Measurements from ENCODE around the gene SLC36A2. TPM values are rescaled to one million over a fixed set of nuclear protein-coding genes. Genes with fewer than 3 reads are reported as not detected.

Gene SLC36A2
- total RNA-seq, 1 experiment from 2014 or later = not detected

DNA sequence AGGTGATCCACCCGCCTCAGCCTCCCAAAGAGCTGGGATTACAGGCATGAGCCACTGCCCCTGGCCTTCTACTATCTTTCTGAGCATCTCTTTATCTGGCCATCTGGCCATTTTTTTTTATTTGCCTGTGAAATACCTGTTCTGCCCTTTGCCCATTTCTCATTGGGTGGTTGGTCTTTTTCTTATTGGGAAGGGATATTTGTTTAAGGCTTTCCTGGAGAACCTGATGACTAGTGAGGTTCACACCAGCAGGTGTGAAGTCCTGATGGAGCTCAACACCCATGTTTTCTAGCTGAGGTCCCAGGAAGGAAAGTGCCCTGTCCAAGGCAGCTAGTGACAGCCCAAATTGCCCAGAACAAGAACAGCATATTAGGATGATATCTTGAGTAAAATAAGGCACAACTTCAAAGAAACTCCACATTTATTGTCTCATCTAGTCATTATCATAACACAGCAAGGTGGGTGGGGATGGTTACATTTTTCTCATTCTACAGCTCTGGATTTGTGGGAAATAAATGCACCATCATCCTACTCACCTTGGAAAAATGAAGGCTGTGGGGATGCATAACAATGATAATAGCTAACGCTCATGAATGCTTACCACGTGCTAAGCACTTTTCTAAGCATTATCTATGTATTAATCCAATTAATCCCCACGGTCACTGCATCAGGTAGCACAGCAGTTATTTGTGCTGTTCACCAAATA is 64.1 kb downstream of the SLC36A2 start:
- Histone ChIP-seq H3K9me3 (replicated peaks) (no peaks in the 10 kb centered on the region), H3K4me3 (no peak overlapping the region), H3K36me3 (no peaks in the 10 kb centered on the region), H3K27me3 (no peaks in the 10 kb centered on the region), H3K4me1 (no peaks in the 10 kb centered on the region), H3K27ac (no peak overlapping the region)
- no peak for DNase-seq

DNA sequence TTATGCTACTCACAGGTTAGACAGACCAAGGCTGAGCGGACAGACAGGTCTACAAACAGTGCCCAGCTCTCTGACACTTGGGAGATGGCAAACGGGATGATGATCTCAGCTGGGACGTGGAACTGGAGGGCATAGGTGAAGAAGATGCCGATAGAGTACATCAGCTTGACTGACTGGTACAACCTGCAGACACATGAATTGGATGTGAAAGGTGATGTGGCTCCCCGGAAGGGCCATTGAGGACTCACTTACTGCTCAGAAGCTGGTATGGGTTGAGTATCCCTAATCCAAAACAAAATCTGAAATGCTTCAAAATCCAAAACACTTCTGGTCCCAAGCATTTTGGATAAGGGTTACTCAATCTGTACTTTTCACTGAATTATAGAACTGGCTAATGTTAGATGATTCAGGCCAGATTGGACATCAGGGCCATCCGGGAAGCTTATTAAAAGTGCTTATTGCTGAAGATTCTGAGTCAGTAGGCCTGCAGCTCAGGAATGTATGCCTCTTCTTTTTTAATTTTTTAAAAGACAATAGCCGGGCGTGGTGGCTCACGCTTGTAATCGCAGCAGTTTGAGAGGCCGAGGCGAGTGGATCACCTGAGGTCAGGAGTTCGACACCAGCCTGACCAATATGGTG is 66.2 kb downstream of the SLC36A2 start:
- Histone ChIP-seq H3K4me1 (no peaks in the 10 kb centered on the region), H3K36me3 (no peaks in the 10 kb centered on the region), H3K9me3 (replicated peaks) (no peaks in the 10 kb centered on the region), H3K27ac (no peak overlapping the region), H3K27me3 (no peaks in the 10 kb centered on the region), H3K4me3 (no peak overlapping the region)
- no peak for DNase-seq

DNA sequence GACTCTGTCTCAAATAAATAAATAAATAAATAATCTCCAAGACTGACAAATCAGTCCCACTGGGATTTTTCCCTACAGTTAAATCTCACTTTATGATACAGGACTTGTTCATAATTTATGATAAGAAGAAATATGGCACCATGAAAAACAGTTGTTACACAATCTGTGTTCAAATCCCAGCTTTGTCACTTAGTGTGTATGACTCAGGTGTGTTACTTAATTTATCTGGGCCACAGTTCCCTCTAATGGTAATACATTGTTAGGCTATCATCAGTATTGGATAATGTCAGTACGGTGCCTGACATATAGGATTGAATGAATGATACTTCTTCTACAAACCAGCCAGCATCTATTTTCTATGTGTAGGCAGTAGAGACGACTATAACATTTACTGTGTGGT is 66.9 kb downstream of the SLC36A2 start:
- H3K4me1 ChIP-seq = no peaks in the 10 kb centered on the region
- DNase-seq = no peak
- H3K36me3 ChIP-seq = no peaks in the 10 kb centered on the region
- no peaks in the 10 kb centered on the region for H3K27me3 ChIP-seq
- H3K27ac ChIP-seq = no peak overlapping the region
- no peaks in the 10 kb centered on the region for H3K9me3 ChIP-seq (replicated peaks)
- no peak overlapping the region for H3K4me3 ChIP-seq

DNA sequence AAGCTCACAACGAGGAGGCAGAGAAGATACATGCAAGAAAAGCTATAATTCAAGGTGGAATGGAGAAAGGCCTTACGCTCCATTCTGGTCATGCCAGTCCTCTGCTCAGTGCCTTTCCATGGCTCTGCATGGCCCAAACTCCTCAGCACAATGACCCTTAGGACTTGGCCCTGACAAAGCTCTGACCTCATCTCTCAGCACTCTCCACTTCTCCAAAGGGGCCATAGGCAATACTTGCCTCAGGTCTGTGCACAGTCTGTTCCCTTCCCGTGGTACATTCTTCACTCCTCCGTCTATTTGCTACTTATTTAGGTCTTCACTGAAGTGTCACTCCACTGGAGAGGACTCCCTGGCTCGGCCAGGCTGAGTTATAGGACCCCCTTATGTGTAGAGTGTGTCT is 68.5 kb downstream of the SLC36A2 start:
- Histone ChIP-seq H3K27ac (no peak overlapping the region), H3K4me3 (no peak overlapping the region), H3K4me1 (no peaks in the 10 kb centered on the region), H3K36me3 (no peaks in the 10 kb centered on the region), H3K9me3 (replicated peaks) (no peaks in the 10 kb centered on the region), H3K27me3 (no peaks in the 10 kb centered on the region)
- DNase-seq = no peak

DNA sequence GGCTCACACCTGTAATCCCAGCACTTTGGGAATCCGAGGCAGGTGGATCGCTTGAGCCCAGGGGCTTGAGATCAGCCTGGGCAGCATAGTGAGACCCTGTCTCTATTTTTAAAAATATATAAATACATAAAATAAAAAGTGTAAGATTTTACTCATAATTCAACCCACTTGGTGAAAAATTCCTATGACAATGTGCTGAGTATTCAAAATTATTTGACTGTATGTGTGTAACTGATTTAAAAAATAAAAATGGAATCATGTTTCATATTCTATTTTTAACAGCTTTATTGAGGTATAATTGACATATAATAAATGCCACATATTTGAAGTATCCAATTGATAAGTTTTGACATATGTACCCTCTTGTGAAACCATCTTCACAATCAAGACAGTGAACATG is 71.6 kb downstream of the SLC36A2 start:
- DNase-seq = no peak
- no peaks in the 10 kb centered on the region for H3K27me3 ChIP-seq
- H3K4me1 ChIP-seq = no peaks in the 10 kb centered on the region
- no peaks in the 10 kb centered on the region for H3K9me3 ChIP-seq (replicated peaks)
- no peak overlapping the region for H3K27ac ChIP-seq
- H3K36me3 ChIP-seq = no peaks in the 10 kb centered on the region
- no peak overlapping the region for H3K4me3 ChIP-seq

DNA sequence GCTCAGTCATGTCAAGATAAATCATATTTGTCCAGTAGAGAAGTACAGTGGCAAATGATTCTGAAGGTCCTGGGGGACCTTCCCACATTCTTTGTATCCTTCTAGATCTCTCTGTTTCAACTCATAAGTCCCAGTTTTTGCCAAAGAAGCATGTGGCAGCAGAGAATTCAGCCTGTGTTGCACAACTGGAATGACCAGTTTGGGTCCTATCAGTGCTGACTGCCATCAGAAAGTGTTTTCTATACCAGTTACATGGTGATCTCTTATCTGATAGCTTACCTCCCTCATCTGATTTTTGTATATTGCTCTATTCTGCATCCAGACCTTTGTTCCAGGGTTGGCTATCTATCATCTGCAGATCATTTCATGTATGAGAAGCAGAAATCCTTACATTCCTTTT is 72.7 kb downstream of the SLC36A2 start:
- no peaks in the 10 kb centered on the region for H3K9me3 ChIP-seq (replicated peaks)
- no peaks in the 10 kb centered on the region for H3K4me1 ChIP-seq
- H3K36me3 ChIP-seq = no peaks in the 10 kb centered on the region
- H3K27me3 ChIP-seq = no peaks in the 10 kb centered on the region
- H3K4me3 ChIP-seq = no peak overlapping the region
- DNase-seq = no peak
- H3K27ac ChIP-seq = no peak overlapping the region

DNA sequence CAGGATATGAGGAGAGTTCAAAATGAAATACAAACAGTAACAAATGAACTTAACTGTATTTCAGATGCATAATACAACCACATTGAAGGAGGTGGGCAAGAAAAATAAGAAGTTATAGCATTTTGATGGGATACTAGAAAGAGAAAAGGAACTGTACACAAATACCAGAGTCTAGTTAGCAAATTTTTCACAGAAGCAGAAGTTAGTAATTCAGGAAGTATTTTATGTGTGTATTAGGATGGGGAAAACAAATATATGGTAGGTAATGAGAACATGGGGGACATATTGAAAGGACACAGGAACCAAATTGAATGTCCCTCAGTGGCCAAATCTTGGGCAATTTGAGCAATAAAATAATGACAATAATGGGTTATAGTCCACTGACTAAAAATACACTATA is 76.0 kb downstream of the SLC36A2 start:
- no peak for DNase-seq
- no peaks in the 10 kb centered on the region for H3K4me1 ChIP-seq
- H3K4me3 ChIP-seq = no peak overlapping the region
- H3K9me3 ChIP-seq (replicated peaks) = no peaks in the 10 kb centered on the region
- no peak overlapping the region for H3K27ac ChIP-seq
- no peaks in the 10 kb centered on the region for H3K36me3 ChIP-seq
- H3K27me3 ChIP-seq = no peaks in the 10 kb centered on the region

DNA sequence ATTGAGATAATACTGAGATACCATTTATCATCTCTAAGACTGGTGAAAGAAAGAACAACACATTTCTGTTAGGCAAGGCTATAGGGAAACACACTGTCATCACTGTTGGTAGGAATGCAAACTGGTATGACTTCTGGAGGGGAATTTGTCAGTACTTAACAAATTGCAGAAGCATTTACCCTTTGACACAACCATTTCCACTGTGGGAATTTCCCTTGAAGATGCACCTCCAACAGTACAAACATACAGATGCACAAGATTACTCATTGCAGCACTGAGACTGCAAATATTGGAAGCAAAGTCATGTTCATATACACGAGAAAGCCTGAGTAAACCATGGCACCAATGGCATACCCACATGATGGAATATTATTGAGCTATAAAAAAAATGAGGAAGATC is 76.8 kb downstream of the SLC36A2 start:
- H3K27me3 ChIP-seq = no peaks in the 10 kb centered on the region
- H3K4me3 ChIP-seq = no peak overlapping the region
- no peak for DNase-seq
- H3K27ac ChIP-seq = no peak overlapping the region
- H3K9me3 ChIP-seq (replicated peaks) = no peaks in the 10 kb centered on the region
- no peaks in the 10 kb centered on the region for H3K36me3 ChIP-seq
- no peaks in the 10 kb centered on the region for H3K4me1 ChIP-seq

DNA sequence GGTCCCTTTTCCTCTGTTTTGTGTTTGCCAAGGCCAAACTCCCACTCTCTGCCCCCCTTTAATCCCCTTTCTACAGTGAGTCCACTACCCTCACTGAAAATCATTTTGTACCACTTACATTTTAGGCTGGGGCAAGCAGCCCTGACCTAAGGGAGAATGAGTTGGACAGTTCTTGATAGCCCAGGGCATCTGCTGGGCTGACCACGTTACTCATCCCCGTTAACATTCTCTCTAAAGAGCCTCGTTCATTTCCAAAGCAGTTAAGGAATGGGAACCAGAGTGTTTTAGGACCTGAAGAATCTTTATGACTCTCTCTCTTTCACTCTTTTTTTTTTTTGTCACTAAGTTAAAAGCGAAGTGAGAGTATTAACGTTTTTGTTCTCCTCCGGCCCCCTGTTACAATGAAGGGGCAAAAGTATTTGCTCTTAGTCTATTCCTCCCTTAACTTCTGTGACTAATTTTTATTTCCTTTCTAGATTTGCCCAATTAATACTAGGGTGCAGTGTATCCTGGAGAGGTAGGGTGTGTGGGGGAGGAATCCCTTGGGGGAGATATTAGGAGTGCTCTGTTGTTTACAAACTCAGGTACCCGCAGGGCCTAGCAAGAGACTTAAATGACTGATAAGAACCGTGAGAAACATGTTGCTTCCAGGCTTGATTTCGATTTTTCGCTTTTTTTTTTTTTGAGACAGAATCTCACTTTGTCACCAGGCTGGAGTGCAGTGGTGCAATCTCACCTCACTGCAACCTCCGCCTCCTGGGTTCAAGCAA is 79.7 kb downstream of the SLC36A2 start:
- H3K4me3 ChIP-seq = no peak overlapping the region
- no peaks in the 10 kb centered on the region for H3K4me1 ChIP-seq
- H3K27ac ChIP-seq = no peak overlapping the region
- no peaks in the 10 kb centered on the region for H3K27me3 ChIP-seq
- DNase-seq = no peak
- H3K9me3 ChIP-seq (replicated peaks) = no peaks in the 10 kb centered on the region
- no peaks in the 10 kb centered on the region for H3K36me3 ChIP-seq

Other genes starting within 250 kb of the SLC36A2 start
- gene ANXA6, start 189.8 kb downstream of the SLC36A2 start, total RNA-seq (2014; rRNA removed; shearing (Covaris generic)) = 385 and 408 TPM in 2 replicates
- 0.08 and 0.10 TPM in 2 replicates for gene CCDC69, start 123.5 kb downstream of the SLC36A2 start, total RNA-seq (2014; rRNA removed; shearing (Covaris generic))
- gene GM2A, start 94.4 kb downstream of the SLC36A2 start, total RNA-seq (2014; rRNA removed; shearing (Covaris generic)) = 1.7 and 2.0 TPM in 2 replicates
- not detected in 2 replicates for gene SLC36A3, start 43.8 kb downstream of the SLC36A2 start, total RNA-seq (2014; rRNA removed; shearing (Covaris generic))
- gene SLC36A1, start 100.0 kb upstream of the SLC36A2 start, total RNA-seq (2014; rRNA removed; shearing (Covaris generic)) = 9.0 and 9.1 TPM in 2 replicates
- 0.04 TPM in 1 of 2 replicates, not detected in the other for gene FAT2, start 243.8 kb upstream of the SLC36A2 start, total RNA-seq (2014; rRNA removed; shearing (Covaris generic))